ENCODE data around the gene LELP1.
A peak's percentile ranks its signal among the peaks of the same experiment; 100 is the strongest.

The LELP1 gene

DNA sequence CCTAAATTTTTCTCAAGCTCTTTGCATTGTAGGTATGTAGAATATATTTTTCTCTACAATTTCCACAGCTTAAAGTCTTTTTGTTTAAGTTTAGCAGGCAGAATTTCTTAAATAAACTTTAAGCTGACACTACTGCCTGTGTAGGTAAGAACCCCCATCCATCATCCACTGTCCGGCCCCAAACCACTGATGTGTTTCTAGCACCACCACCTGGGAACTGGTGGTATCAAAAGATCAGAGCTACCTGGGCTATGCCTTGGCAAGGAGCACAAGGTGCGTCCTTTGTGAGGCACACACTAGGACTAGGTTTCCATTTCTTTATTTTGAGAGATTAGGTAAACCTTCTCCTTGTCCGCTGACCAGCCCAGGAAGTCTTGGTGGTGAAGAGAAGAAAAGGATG lies 10.5 kb upstream of the LELP1 start:
- DNase-seq (ENCODE audit: low spot score) = peak; percentile 32
- TF ChIP-seq, protein P1, sequence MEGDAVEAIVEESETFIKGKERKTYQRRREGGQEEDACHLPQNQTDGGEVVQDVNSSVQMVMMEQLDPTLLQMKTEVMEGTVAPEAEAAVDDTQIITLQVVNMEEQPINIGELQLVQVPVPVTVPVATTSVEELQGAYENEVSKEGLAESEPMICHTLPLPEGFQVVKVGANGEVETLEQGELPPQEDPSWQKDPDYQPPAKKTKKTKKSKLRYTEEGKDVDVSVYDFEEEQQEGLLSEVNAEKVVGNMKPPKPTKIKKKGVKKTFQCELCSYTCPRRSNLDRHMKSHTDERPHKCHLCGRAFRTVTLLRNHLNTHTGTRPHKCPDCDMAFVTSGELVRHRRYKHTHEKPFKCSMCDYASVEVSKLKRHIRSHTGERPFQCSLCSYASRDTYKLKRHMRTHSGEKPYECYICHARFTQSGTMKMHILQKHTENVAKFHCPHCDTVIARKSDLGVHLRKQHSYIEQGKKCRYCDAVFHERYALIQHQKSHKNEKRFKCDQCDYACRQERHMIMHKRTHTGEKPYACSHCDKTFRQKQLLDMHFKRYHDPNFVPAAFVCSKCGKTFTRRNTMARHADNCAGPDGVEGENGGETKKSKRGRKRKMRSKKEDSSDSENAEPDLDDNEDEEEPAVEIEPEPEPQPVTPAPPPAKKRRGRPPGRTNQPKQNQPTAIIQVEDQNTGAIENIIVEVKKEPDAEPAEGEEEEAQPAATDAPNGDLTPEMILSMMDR (IDR thresholded peaks at IDR 0.05; ENCODE audit: extremely low read depth, missing control alignments) = peak; percentile 31

DNA sequence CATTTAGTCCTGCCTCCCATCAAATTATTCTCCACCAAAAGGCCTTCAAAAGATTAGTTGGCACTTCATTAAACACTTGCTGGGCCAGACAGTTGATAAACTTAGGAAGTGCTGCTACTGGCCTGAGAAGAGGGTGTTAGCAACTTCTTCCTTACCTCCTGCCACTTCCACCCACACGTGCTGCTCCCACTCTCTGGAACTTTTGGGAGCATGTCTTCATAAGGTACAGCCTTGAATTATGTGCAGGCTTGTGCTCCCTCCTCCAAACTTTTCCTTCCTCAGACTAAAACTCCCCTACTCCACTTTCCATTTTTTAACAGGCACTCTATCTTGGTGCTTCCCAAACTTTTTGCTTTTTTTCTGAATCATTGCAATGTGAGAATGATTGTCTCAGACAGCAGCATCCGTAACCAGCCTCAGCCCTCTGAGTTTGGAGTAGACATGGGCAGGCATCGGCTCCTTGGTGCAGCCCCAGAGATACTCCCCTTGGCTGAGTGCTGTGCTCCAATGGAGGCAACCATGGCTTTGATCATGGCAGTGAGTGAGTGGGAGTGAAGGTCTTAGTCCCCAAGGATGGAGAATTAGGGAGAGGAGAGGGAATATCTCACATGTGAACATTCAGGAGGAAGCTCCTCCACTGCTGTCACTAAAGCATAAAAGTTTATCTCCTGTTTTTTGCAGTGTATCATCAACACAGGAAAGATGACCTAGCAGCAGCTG lies 8.7 kb upstream of the LELP1 start:
- DNase-seq (ENCODE audit: low spot score) = no peak
- TF ChIP-seq, protein P1 (IDR thresholded peaks at IDR 0.05; ENCODE audit: extremely low read depth, missing control alignments) = no peak

DNA sequence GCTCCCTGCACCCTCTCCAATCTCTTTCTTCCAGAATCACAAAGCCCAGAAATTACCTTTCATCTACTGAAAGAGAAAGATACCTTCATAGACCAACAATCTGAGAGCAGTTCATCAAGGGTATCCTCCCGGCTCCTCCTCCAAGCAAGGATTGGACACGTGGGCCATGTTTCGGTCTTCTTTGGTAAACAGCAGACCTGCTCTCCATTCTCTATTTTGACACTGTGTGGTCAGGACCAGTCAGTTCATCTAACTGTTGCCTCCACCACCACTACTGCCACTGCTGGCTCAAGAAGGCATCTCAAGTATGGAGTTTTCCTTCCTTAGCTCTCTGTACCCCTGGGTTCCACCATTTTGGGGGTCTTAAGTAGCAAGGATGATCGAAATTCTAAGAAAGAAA lies 8.0 kb upstream of the LELP1 start:
- no peak for DNase-seq (ENCODE audit: low spot score)

DNA sequence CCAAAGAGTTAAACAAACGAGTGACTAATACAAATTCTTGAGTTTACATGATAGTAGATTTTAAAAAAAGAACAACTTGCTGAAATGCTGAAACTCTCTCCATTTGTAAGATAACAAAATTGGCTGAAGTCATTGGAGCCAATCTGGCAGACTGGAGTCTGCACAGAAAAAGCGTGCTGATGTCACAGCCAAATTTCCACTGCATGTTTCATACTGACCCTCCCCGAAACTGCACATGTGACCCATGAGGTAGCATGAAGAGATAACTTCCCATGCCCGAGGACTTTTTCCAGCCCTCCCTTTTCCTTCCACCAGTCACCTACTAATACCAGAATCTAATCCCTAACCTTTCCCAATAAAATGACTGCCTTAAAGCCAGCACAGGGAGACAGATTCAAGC lies 1.2 kb upstream of the LELP1 start:
- TF ChIP-seq, protein P1 (IDR thresholded peaks at IDR 0.05; ENCODE audit: extremely low read depth, missing control alignments) = no peak
- no peak for DNase-seq (ENCODE audit: low spot score)

More for the DNA sequence above, 8.0 kb upstream of the LELP1 start:
- TF ChIP-seq, protein P1 (IDR thresholded peaks at IDR 0.05; ENCODE audit: extremely low read depth, missing control alignments) = no peak

DNA sequence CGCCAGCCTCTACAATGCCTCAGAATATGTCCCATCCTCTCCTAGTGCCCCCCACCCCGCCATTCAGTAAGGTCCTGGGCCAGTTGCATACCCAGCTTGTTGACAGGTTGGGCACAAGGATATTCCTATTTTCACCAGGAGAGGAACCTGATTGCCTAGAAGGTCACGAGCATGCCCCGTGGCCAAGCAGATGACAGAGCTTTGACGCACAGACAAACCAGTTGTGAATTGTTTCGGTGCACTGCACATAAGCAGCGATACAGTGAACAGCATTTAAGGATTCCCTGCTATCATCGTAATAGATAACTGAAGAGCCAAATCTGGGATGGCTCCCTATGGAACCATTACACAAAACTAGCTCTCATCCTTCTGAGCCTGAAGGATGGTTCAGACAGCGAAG lies 3.4 kb downstream of the LELP1 start:
- DNase-seq (ENCODE audit: low spot score) = no peak
- TF ChIP-seq, protein P1 (IDR thresholded peaks at IDR 0.05; ENCODE audit: extremely low read depth, missing control alignments) = no peak

DNA sequence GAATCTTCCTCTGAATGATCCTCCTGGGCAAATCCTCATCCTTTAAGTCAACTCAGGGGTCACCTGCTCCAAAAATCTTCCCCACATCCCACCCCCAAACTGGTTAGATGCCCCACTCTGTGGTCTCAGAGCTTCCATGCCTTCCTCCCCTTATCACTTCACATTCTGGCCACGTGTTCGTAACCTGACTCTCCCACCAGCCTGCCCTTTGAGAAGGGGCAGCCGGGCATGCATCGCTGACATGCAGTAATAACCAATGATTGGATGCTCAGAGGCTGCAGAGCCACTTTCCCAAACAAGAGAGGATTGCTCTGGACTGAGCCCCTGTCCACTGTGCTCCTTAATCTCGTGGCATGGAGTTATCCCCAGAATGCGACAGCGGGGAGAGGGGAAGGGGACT lies 7.0 kb downstream of the LELP1 start:
- TF ChIP-seq, protein P1 (IDR thresholded peaks at IDR 0.05; ENCODE audit: extremely low read depth, missing control alignments) = no peak
- no peak for DNase-seq (ENCODE audit: low spot score)

DNA sequence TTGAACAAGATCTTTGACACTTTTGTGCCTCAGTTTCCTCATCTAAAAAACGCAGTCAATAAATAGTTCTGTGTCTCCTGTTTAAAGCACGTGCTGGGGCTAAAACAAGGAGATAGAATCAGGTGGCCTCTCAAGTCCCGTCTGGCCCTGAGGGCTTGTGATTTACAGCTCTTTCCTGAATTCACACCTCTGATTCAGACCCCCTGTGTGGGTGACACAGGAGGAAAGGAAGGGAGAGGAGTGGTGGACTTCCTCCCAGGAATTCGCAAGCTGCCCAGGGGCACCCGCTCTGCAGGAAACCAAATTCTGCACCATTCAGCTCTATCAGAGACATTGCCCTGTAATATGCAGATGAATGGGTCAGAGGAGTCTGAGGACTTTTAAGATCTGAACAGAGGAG lies 9.0 kb downstream of the LELP1 start:
- TF ChIP-seq, protein P1 (IDR thresholded peaks at IDR 0.05; ENCODE audit: extremely low read depth, missing control alignments) = no peak
- DNase-seq (ENCODE audit: low spot score) = no peak

Data from GM20000 (cell line).